GM12878 (cell line): ENCODE results near the gene PREP. TPM values are rescaled to one million over a fixed set of nuclear protein-coding genes. Genes with fewer than 3 reads are reported as not detected.

Experiments used
- ATAC-seq: fragments of 200-7000 bp; cut with Tn5 transposase; 3 replicates; pipeline ENCODE4 v1.9.1; 2020; ENCODE audit warnings: mild to moderate bottlenecking, moderate library complexity
- BruUV-seq: library from RNA; stranded (reverse); fragments of 400-500 nt; replicated peaks from 2 replicates; lab custom pipeline; 2021; lab: Mats Ljungman, UMichigan
- CTCF ChIA-PET: fragments of 300-600 bp; sonication (Branson Sonifier 250); formaldehyde crosslinking; extraction: SDS; loops from one replicate; lab custom pipeline; 2021; ENCODE audit warnings: inconsistent platforms; lab: Yijun Ruan, JAX
- POLR2A ChIA-PET: fragments of 350-600 bp; formaldehyde crosslinking; extraction: SDS; loops from one replicate; lab custom pipeline; 2021; ENCODE audit warnings: inconsistent platforms; lab: Charles Lee
- RAD21 ChIA-PET: fragments of 300-600 bp; sonication (Branson Sonifier 250); formaldehyde crosslinking; loops from one replicate; lab custom pipeline; 2023; ENCODE audit warnings: antibody characterized with exemption; ENCODE audit not compliant: unreplicated experiment; lab: Charles Lee
- SMC1A ChIA-PET: fragments of 300-600 bp; sonication (Branson Sonifier 250); formaldehyde crosslinking; loops from one replicate; lab custom pipeline; 2023; ENCODE audit not compliant: unreplicated experiment, uncharacterized antibody; lab: Charles Lee
- DNase-seq: peaks from one replicate; pipeline ENCODE4 v3.0.0-alpha.2; 2011; ENCODE audit warnings: low read depth, low spot score
- FAIRE-seq: peaks from 3 replicates; lab custom pipeline; 2011; peaks lifted over from hg19 to GRCh38; lab: Jason Lieb, UNC
- H2AFZ ChIP-seq: 2 replicates; pipeline ENCODE4 v1.6.0; 2011; ENCODE audit warnings: low read depth, low read length, control low read depth; ENCODE audit not compliant: control insufficient read depth
- H3K27ac ChIP-seq: 2 replicates; pipeline ENCODE4 v1.5.1; 2011; ENCODE audit warnings: control low read depth; ENCODE audit not compliant: control insufficient read depth, insufficient read depth
- H3K27me3 ChIP-seq, 2 experiments: replicated peaks in 1 of 2; 2 replicates each; pipeline versions ENCODE4 v1.6.0 to v1.6.1; 2011; ENCODE audit warnings: low read length in 1 of 2; ENCODE audit not compliant: control insufficient read depth in 2 of 2, insufficient read depth in 2 of 2
- H3K36me3 ChIP-seq, 2 experiments: 2 replicates each; pipeline ENCODE4 v1.5.1; 2011; ENCODE audit warnings: low read length in 1 of 2; ENCODE audit not compliant: control insufficient read depth in 2 of 2, insufficient read depth in 2 of 2
- H3K4me1 ChIP-seq: 2 replicates; pipeline ENCODE4 v1.6.1; 2011; ENCODE audit warnings: mild to moderate bottlenecking, low read length, moderate library complexity, mixed read lengths; ENCODE audit not compliant: control insufficient read depth, insufficient read depth
- H3K4me2 ChIP-seq: 2 replicates; pipeline ENCODE4 v1.6.0; 2011; ENCODE audit warnings: control low read depth; ENCODE audit not compliant: control insufficient read depth, insufficient read depth
- H3K4me3 ChIP-seq: fragments of 200-600 bp; sonication (generic); 2 replicates; pipeline ENCODE4 v1.5.1; 2016
- H3K79me2 ChIP-seq: 2 replicates; pipeline ENCODE4 v1.6.0; 2011; ENCODE audit warnings: low read length; ENCODE audit not compliant: control insufficient read depth, insufficient read depth
- H3K9ac ChIP-seq: 2 replicates; pipeline ENCODE4 v1.8.0; 2011; ENCODE audit warnings: low read length, control low read depth, mixed read lengths; ENCODE audit not compliant: control insufficient read depth, insufficient read depth
- H3K9me3 ChIP-seq: replicated peaks from 3 replicates; pipeline ENCODE4 v1.5.1; 2011; ENCODE audit warnings: mild to moderate bottlenecking, low read length; ENCODE audit not compliant: control insufficient read depth, insufficient read depth
- H4K20me1 ChIP-seq: 2 replicates; pipeline ENCODE4 v1.6.0; 2011; ENCODE audit not compliant: control insufficient read depth, insufficient read depth
- ATF2 ChIP-seq: IDR thresholded peaks from 2 replicates; pipeline ENCODE4 v1.6.1; 2012; ENCODE audit warnings: low read length, inconsistent platforms
- E4F1 ChIP-seq: fragments of 450-650 bp; IDR thresholded peaks from 2 replicates; pipeline ENCODE4 v1.6.1; 2018; ENCODE audit warnings: borderline replicate concordance, mild to moderate bottlenecking; ENCODE audit not compliant: partially characterized antibody
- EP300 ChIP-seq, 2 experiments: fragments of 150-350 bp in 1 of 2; IDR thresholded peaks; 2 replicates each; pipeline ENCODE4 v1.6.1; 2011 to 2012; ENCODE audit warnings: low read depth in 2 of 2, low read length in 2 of 2, borderline replicate concordance in 1 of 2, improper control_type of control experiment in 1 of 2, inconsistent platforms in 1 of 2; ENCODE audit not compliant: control insufficient read depth in 1 of 2
- KDM1A ChIP-seq: fragments of 200-600 bp; sonication (generic); IDR thresholded peaks from 2 replicates; pipeline ENCODE4 v1.6.1; 2016; ENCODE audit warnings: borderline replicate concordance
- RELA ChIP-seq: fragments of 450-650 bp; IDR thresholded peaks from 2 replicates; pipeline ENCODE4 v1.8.0; 2014; ENCODE audit warnings: borderline replicate concordance; ENCODE audit not compliant: partially characterized antibody
- REST ChIP-seq: IDR thresholded peaks from 2 replicates; pipeline ENCODE4 v1.6.1; 2012; ENCODE audit warnings: mild to moderate bottlenecking, low read depth, low read length
- WRNIP1 ChIP-seq: IDR thresholded peaks from 2 replicates; pipeline ENCODE4 v1.6.1; 2011; ENCODE audit warnings: low read depth, low read length, improper control_type of control experiment, borderline replicate concordance
- WGBS: methylation state at CpG from one replicate; pipeline ENCODE4 v1.1.6; 2016; ENCODE audit warnings: low lambda C conversion rate; ENCODE audit not compliant: insufficient replicate concordance, insufficient coverage; ENCODE audit errors: missing lambda C conversion rate; 5-methylcytosine and 5-hydroxymethylcytosine counted together
- in situ Hi-C: fragments of 300-500 bp; cut with MboI; formaldehyde crosslinking; loops from 9 replicates; pipeline ENCODE4 v1.14.3; 2018; ENCODE audit warnings: mixed read lengths
- intact Hi-C: fragments of 100-400 bp; cut with micrococcal nuclease; formaldehyde crosslinking; loops from one replicate; pipeline ENCODE4 v1.14.2; 2022; ENCODE audit not compliant: unreplicated experiment
- polyA plus RNA-seq, 11 experiments: library from polyadenylated mRNA; depleted of rRNA in 4 of 11; unstranded in 6 of 11; stranded (reverse) in 5 of 11; fragments of >200 nt; fragmentation: Nextera tagmentation in 4 of 11; fragmentation: Illumina TruSeq in 1 of 11; extraction: Ambion mirVana in 4 of 11; extraction: Trizol in 1 of 11; gene quantifications; 1 replicate in 1 of 11; 2 replicates in 10 of 11; pipeline versions ENCODE4 v1.2.1 to v1.2.3, GENCODE V29; 2011 to 2016; ENCODE audit warnings: inconsistent platforms in 2 of 11, missing spikeins in 2 of 11, low read depth in 1 of 11
- total RNA-seq, 4 experiments: library from RNA; depleted of rRNA in 3 of 4; stranded (reverse); fragments of >200 nt in 3 of 4; fragmentation: Illumina TruSeq in 1 of 4; extraction: Trizol in 1 of 4; gene quantifications; 2 replicates each; pipeline versions ENCODE4 v1.2.1 to v1.2.3, GENCODE V29; 2013 to 2021

Gene PREP
- total and polyA plus RNA-seq, 10 of the 15 experiments (the other 5 are each of a cell fraction or from before 2014, with no cell fraction given): 6.5 to 33.6 (median 18.1) TPM

DNA sequence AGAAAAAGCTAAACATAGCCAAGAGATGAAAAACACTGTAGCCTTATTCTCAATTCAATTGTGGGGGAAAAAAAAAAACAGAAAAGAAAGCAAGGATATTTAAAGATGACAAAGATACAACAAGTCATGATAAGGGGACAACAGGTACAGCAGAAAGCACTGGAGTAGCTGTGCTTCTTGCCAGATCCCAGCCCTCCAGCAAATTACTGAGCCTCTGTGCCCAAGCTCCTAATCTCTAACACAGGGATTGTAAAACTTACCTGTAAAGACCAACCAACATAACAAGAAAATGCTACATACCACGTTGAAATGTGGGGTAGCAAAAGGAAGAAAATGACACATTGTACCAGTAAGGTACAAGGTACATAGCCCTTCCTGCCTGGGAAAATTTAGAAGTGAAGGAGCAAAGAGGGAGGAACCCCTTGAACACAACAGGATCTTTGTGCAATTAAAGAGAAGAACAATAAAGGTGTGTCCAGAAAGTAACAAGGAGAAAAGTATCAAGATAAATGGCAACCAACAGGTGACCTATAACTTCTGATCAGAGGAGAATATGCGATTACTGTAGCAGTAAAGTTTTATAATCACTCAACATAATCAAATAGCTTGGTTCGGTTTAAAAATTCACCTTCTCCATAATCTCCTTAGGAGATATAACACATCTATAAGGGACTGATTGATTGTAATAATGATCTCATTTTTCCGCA lies 30.6 kb downstream of the PREP start:
- H3K4me1 ChIP-seq: no peaks in the 10 kb centered on the region
- no peak overlapping the region for H3K9ac ChIP-seq
- intact Hi-C loops: no loop called here
- ChIA-PET RAD21 (no interaction called here), SMC1A (interaction anchor here (0.7 to 1.5 kb wide), 5 partner anchors 9 to 26 kb away, joined by 3 read pairs; no protein-coding TSS in a partner anchor), CTCF (interaction anchor here (0.7 to 2.4 kb wide), 9 partner anchors 9 to 294 kb away, joined by 3 to 8 read pairs (median 3); no protein-coding TSS in a partner anchor), POLR2A (interaction anchor here (0.5 to 0.7 kb wide), 2 partner anchors 11 to 403 kb away, joined by 3 read pairs; no protein-coding TSS in a partner anchor)
- WGBS: 84% methylated on average over 4 of the region's 4 CpGs
- no peak overlapping the region for H2AFZ ChIP-seq
- DNase-seq (no peak), FAIRE-seq (no peak), ATAC-seq (no peak)
- no peaks in the 10 kb centered on the region for H3K9me3 ChIP-seq
- no peak overlapping the region for H3K4me2 ChIP-seq
- no peak overlapping the region for H3K4me3 ChIP-seq
- no TSS peak for BruUV-seq
- no peaks in the 10 kb centered on the region for H4K20me1 ChIP-seq
- H3K36me3 ChIP-seq: peaks cover 3 to 15% of the 10 kb centered on the region in 2 experiments
- no peak overlapping the region for H3K27ac ChIP-seq
- TF ChIP-seq KDM1A: no peak
- TF ChIP-seq EP300 (IDR thresholded peaks at IDR 0.05; ENCODE audit: borderline replicate concordance in 1 of 2, control insufficient read depth in 1 of 2, low read depth in 2 of 2, low read length in 2 of 2): no peak
- no peak for TF ChIP-seq RELA
- TF ChIP-seq REST: no peak
- no peak for TF ChIP-seq ATF2
- TF ChIP-seq WRNIP1: no peak
- TF ChIP-seq E4F1: no peak
- H3K79me2 ChIP-seq: no peaks in the 10 kb centered on the region
- in situ Hi-C loops: no loop called here
- no peaks in the 10 kb centered on the region for H3K27me3 ChIP-seq
